SK-N-SH (cell line): ENCODE data around the gene SLC13A2.

Experiments used
- CHD2 ChIP-seq: fragments of 150-350 bp; IDR thresholded peaks from 2 replicates; pipeline ENCODE4 v1.6.1; 2018; ENCODE audit warnings: low read length; ENCODE audit not compliant: partially characterized antibody
- CTCF ChIP-seq: fragments of 200-600 bp; sonication (generic); IDR thresholded peaks from 2 replicates; pipeline ENCODE4 v1.6.1; 2017; ENCODE audit warnings: antibody characterized with exemption, mild to moderate bottlenecking, moderate library complexity
- EP300 ChIP-seq, 2 experiments: IDR thresholded peaks; 2 replicates each; pipeline versions ENCODE4 v1.4.0 to v1.6.1; 2012; ENCODE audit warnings: borderline replicate concordance in 1 of 2, low read depth in 1 of 2, low read length in 1 of 2
- EZH2phosphoT487 ChIP-seq: fragments of 200-600 bp; sonication (generic); IDR thresholded peaks from 2 replicates; pipeline ENCODE4 v1.6.1; 2017; ENCODE audit warnings: low read depth, mixed run types, mild to moderate bottlenecking, antibody characterized with exemption, moderate library complexity, borderline replicate concordance
- JUND ChIP-seq: IDR thresholded peaks from 2 replicates; pipeline ENCODE4 v1.4.0; 2012
- POLR2AphosphoS5 ChIP-seq: IDR thresholded peaks from 2 replicates; pipeline ENCODE4 v1.6.1; 2012; ENCODE audit warnings: low read depth, low read length
- RAD21 ChIP-seq: IDR thresholded peaks from 2 replicates; pipeline ENCODE4 v1.6.1; 2012; ENCODE audit warnings: mild to moderate bottlenecking, low read length
- SIN3A ChIP-seq: IDR thresholded peaks from 2 replicates; pipeline ENCODE4 v1.6.1; 2012; ENCODE audit warnings: low read depth, mild to moderate bottlenecking, low read length, moderate library complexity, borderline replicate concordance
- YY1 ChIP-seq: IDR thresholded peaks from 2 replicates; pipeline ENCODE4 v1.4.0; 2012; ENCODE audit warnings: low read depth, mild to moderate bottlenecking
- TF ChIP-seq, protein P1 (sequence below): IDR thresholded peaks from 2 replicates; pipeline ENCODE4 v1.4.0; 2012; ENCODE audit warnings: low read depth

GRCh38 chr17:28527181-28527681 is 53.8 kb downstream of the SLC13A2 start:
- TF ChIP-seq CTCF (no peak), JUND (no peak), YY1 (no peak), EZH2phosphoT487 (no peak), RAD21 (no peak), EP300 (IDR thresholded peaks at IDR 0.05; ENCODE audit: borderline replicate concordance in 1 of 2, low read depth in 1 of 2, low read length in 1 of 2) (no peak), SIN3A (no peak), POLR2AphosphoS5 (no peak), CHD2 (no peak)
- TF ChIP-seq, protein P1, sequence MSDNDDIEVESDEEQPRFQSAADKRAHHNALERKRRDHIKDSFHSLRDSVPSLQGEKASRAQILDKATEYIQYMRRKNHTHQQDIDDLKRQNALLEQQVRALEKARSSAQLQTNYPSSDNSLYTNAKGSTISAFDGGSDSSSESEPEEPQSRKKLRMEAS: no peak
